DOHH2 (cell line): ENCODE results near the gene KCNIP1.

ENCODE experiments used
- EZH2phosphoT487 ChIP-seq: fragments of 200-600 bp; sonication (generic); IDR thresholded peaks from 2 replicates; pipeline ENCODE4 v1.6.1; 2017; ENCODE audit warnings: borderline replicate concordance, mild to moderate bottlenecking, antibody characterized with exemption, low read length, moderate library complexity, mixed read lengths
- TF ChIP-seq, protein P1 (sequence below): fragments of 200-600 bp; sonication (generic); IDR thresholded peaks from one replicate; pipeline ENCODE4 v1.5.1; 2014; ENCODE audit warnings: antibody characterized with exemption, mild to moderate bottlenecking, low read depth, low read length; ENCODE audit not compliant: poor library complexity, severe bottlenecking

GRCh38 chr5:170636801-170637477 is 133.1 kb downstream of the KCNIP1 start:
- TF ChIP-seq, protein P1, sequence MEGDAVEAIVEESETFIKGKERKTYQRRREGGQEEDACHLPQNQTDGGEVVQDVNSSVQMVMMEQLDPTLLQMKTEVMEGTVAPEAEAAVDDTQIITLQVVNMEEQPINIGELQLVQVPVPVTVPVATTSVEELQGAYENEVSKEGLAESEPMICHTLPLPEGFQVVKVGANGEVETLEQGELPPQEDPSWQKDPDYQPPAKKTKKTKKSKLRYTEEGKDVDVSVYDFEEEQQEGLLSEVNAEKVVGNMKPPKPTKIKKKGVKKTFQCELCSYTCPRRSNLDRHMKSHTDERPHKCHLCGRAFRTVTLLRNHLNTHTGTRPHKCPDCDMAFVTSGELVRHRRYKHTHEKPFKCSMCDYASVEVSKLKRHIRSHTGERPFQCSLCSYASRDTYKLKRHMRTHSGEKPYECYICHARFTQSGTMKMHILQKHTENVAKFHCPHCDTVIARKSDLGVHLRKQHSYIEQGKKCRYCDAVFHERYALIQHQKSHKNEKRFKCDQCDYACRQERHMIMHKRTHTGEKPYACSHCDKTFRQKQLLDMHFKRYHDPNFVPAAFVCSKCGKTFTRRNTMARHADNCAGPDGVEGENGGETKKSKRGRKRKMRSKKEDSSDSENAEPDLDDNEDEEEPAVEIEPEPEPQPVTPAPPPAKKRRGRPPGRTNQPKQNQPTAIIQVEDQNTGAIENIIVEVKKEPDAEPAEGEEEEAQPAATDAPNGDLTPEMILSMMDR = no peak
- TF ChIP-seq EZH2phosphoT487 = no peak
